ENCODE data around the gene WDR83. TPM values are rescaled to one million over a fixed set of nuclear protein-coding genes. Genes with fewer than 3 reads are reported as not detected.
A peak's percentile ranks its signal among the peaks of the same experiment; 100 is the strongest.
"Not testable (repeated sequence)": the region's sequence is repeated elsewhere in the genome, so short reads cannot be mapped to it uniquely, and the experiment has no call there.

WDR83 gene
- total RNA-seq, 1 experiment from 2014 or later: 9.1 TPM

DNA sequence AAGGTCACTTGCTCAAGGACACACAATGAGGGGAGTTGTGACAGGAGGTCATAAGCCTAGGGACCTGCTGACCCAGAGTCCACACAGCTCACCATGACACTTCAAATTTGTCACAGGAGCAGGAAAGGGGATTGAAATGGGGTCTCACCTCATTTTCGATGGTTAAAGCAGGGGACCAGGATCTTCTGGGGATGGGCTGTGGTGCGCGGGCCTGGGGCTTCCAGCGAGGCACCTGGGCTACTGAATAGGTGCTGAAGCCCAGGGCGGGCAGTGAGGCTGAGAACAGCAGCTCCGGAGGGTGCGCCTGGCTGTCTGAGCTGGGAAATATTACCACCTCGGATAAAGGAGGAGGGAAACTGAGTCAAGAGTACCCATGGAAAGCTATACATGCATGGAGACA is 11.1 kb upstream of the WDR83 start:
- no peak for DNase-seq (ENCODE audit: low read depth)

GRCh38 chr19:12656899-12657571 is 9.6 kb upstream of the WDR83 start:
- no peak for DNase-seq (ENCODE audit: low read depth)

DNA sequence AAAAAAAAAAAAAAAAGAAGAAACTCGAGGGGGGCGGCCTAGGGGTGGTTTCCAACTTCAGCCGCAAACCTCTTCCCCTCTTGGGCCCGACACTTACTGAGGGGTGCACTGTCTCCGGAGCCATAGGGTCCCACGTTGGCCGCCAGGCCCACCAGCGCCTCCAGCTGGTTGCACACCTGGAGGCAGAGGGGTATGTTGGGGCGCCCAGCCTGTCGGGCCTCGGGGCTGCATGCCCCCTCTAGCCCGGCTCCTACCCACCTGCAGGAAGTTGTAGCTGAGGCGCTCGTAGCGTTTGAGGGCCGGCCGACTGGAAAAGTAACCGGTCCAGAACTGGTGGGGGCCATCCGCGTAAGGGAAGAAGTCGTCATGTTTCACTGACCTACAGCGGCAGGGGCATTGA is 8.6 kb upstream of the WDR83 start:
- no peak for DNase-seq (ENCODE audit: low read depth)

- no peak for DNase-seq (ENCODE audit: low read depth)
Measured at GRCh38 chr19:12660980-12661379, 5.6 kb upstream of the WDR83 start.

GRCh38 chr19:12664406-12665280 is 2.0 kb upstream of the WDR83 start:
- DNase-seq (ENCODE audit: low read depth): peak; percentile 28

GRCh38 chr19:12665281-12665573 is 1.4 kb upstream of the WDR83 start:
- DNase-seq (ENCODE audit: low read depth): no peak

- no peak for DNase-seq (ENCODE audit: low read depth)
Measured at GRCh38 chr19:12665671-12666264, 839 bp upstream of the WDR83 start.

- no peak for DNase-seq (ENCODE audit: low read depth)
Measured at GRCh38 chr19:12667731-12668302, 1.2 kb downstream of the WDR83 start.

DNA sequence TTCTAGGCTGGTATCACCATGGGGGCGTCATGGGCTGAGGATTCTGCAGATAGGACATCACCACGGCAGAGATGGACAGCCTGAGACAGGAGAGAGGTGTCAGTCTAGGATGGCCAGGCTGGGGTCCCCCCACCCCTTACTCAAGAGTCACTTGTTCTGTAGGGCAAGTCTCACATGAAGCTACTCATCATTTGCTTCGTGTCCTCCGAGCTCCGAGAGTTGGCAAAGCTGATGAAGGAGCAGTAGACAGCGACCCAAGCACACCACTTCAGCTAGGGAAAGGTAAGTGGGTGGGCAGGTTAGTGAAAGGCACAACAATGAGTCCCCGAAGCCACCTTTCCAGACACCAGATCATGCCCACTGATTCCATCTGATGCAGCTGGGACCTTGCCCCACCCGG is 1.7 kb downstream of the WDR83 start:
- DNase-seq (ENCODE audit: low read depth): no peak

- DNase-seq (ENCODE audit: low read depth): peak; percentile 51
Measured at GRCh38 chr19:12668932-12669269, 2.3 kb downstream of the WDR83 start.

GRCh38 chr19:12669270-12670158 is 2.9 kb downstream of the WDR83 start:
- DNase-seq (ENCODE audit: low read depth): peak; percentile 79

DNA sequence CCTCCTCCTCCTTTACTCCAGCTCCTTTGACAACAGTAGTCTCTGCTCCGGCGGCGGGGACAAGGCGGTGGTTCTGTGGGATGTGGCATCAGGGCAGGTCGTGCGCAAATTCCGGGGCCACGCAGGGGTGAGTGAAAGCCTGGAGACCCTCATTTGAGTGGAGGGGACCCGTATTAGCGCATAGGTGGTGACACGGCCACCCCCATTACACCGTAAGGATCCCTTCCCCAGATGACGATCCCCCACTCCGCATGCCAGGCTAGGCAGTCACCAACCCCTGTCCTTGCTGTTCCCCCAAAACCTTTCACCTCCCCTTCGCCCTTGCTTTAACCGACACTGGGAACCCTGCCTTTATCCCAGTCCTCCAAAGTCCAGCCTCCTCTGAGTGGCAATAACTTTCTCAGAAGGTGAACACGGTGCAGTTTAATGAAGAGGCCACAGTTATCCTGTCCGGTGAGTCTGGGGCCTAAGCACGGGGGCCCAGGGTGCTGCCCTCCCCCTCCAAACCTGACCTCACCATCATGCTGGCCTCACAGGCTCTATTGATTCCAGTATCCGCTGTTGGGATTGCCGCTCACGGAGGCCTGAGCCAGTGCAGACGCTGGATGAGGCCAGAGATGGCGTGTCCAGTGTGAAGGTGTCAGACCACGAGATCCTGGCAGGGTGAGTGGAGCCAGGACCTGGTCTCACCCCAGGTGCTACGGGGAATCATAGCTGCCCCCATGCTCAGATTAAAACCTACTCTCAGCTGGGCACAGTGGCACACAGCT is 3.7 kb downstream of the WDR83 start:
- no peak for DNase-seq (ENCODE audit: low read depth)

DNA sequence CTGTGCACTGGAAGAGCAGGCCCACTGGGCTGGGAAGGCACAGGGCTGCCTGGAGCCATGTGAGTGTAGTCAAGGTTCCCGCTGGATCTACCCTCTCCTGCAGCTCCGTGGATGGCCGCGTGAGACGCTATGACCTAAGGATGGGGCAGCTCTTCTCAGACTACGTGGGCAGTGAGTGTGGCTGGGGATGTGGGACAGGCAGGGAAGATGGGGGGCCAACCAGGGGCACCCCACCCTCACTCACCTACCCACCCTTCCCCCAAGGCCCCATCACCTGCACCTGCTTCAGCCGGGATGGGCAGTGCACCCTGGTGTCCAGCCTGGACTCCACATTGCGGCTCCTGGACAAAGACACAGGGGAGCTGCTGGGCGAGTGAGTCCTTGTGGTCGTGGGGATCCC is 6.1 kb downstream of the WDR83 start:
- DNase-seq (ENCODE audit: low read depth): no peak

GRCh38 chr19:12675399-12675798 is 8.8 kb downstream of the WDR83 start:
- DNase-seq (ENCODE audit: low read depth): no peak

- no peak for DNase-seq (ENCODE audit: low read depth)
Measured at GRCh38 chr19:12675940-12676339, 9.3 kb downstream of the WDR83 start.

GRCh38 chr19:12676384-12676792 is 9.8 kb downstream of the WDR83 start:
- DNase-seq (ENCODE audit: low read depth): peak; percentile 64

DNA sequence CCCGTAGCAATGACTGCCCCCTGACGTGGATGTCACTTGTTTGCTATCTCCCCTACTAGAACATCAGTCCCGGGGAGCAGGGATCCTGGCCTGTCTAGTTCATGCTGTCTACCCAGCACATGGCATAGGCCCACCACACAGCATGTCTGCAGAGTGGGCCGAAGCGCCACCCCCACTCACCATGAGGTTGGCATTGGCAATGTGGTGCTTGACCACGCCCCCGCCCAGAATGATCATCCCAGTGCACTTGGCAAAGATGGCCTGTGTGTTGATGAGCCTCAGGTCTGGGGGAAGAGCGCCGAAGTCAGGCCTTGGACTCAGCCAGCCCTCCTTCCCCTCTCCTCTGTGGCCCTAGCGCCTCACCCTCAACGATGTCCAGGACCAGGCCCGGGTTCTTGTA is 10.3 kb downstream of the WDR83 start:
- DNase-seq (ENCODE audit: low read depth): no peak

DNA sequence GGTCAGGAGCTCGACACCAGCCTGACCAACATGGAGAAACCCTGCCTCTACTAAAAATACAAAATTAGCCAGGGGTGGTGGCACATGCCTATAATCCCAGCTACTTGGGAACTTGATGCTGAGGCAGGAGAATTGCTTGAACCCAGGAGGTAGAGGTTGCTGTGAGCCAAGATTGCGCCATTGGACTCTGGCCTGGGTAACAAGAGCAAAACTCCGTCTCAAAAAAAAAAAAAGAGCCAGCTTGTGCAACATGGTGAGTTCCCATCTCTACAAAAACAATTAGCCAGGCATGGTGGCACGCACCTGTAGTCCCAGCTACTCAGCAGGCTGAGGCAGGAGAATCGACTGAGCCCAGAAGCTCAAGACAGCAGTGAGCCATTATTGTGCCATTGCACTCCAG is 11.4 kb downstream of the WDR83 start:
- DNase-seq (ENCODE audit: low read depth): not testable (repeated sequence)

- no peak for DNase-seq (ENCODE audit: low read depth)
Measured at GRCh38 chr19:12680034-12680433, 13.4 kb downstream of the WDR83 start.

DNA sequence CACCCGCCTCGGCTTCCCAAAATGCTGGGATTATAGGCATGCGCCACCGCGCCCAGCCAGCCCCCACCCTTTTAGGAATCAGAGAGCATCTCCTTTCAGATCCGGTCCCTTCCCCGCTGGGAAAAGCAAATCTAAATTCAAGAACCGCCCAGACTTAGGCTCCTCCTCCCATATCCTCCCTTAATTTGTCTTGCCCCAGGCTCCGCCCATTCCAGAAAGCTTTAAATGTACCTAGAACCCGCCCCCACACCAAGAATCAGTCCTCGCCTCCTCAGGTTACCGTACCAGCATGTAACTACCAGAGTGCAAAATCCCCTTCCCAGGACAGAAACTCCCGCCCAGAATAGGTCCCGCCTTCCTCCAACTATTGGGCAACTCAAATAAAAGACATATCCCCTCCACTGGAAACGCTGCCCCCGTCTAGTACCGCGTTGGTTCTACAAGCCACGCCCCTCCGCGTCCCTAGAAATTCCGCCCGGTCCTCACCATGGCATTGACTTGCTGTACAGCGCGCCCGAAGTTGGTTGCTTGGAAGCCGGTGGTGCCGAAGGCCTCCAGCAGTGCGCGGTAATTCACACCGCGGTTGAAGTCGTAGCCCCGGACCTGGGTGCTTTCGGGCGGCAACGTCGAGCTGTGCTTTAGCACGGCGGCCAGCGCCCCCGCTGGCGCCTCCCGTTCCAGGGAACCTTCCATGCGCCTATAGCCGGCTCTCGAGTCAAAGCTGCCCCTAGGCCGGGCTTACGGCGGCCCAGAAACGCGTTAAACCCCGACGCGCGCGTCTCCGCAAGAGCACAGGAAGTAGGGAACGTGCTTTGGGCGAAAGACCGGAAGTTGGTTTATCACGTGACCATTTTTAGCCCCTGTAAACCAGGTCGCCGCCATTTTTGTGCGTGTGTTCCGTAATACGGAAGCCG is 14.7 kb downstream of the WDR83 start, which contains the start of gene DHPS:
Gene DHPS, minus strand, starts transcription at position 807 of the 914 bp plus-strand sequence. Its CDS starts 114 bp downstream, at position 693.
- peak; percentile 97 for DNase-seq (ENCODE audit: low read depth)

Data from LHCN-M2 (cell line).